DND-41 (cell line): ENCODE results near the gene LAMB4.

Source experiments
- EZH2 ChIP-seq: IDR thresholded peaks from 3 replicates; pipeline ENCODE4 v1.6.1; 2012; ENCODE audit warnings: borderline replicate concordance, low read depth, mild to moderate bottlenecking, moderate library complexity, low read length, inconsistent platforms; ENCODE audit not compliant: severe bottlenecking
- TF ChIP-seq, protein P1 (sequence below): IDR thresholded peaks from 2 replicates; pipeline ENCODE4 v1.5.1; 2012; ENCODE audit warnings: borderline replicate concordance, low read length, moderate library complexity, mild to moderate bottlenecking; ENCODE audit not compliant: poor library complexity, severe bottlenecking; ENCODE audit errors: extremely low read depth

DNA sequence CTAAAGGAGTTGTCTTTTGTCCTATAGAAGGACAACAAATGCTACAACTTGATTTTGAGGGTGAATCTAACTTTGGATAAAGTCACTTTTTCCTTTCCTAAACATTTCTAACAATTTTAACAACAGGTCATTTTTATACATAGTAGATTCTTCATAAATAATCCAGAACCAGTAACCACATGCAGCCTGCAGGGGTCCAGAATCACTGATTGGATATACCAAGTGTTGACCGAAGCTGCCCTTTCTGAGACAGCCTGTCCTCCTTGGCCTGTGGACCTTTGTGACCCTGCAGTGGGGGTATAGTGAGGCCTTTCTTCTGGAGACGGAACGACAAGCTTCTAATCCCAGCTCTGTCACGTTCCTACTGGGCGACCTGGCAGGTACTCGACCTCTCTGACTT lies 34.8 kb upstream of the LAMB4 start:
- TF ChIP-seq, protein P1, sequence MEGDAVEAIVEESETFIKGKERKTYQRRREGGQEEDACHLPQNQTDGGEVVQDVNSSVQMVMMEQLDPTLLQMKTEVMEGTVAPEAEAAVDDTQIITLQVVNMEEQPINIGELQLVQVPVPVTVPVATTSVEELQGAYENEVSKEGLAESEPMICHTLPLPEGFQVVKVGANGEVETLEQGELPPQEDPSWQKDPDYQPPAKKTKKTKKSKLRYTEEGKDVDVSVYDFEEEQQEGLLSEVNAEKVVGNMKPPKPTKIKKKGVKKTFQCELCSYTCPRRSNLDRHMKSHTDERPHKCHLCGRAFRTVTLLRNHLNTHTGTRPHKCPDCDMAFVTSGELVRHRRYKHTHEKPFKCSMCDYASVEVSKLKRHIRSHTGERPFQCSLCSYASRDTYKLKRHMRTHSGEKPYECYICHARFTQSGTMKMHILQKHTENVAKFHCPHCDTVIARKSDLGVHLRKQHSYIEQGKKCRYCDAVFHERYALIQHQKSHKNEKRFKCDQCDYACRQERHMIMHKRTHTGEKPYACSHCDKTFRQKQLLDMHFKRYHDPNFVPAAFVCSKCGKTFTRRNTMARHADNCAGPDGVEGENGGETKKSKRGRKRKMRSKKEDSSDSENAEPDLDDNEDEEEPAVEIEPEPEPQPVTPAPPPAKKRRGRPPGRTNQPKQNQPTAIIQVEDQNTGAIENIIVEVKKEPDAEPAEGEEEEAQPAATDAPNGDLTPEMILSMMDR: no peak
- no peak for TF ChIP-seq EZH2
